ENCODE data around the gene CCDC7. TPM values are rescaled to one million over a fixed set of nuclear protein-coding genes. Genes with fewer than 3 reads are reported as not detected.

CCDC7 gene
- total RNA-seq, 1 experiment from 2014 or later, result 4.0 TPM

DNA sequence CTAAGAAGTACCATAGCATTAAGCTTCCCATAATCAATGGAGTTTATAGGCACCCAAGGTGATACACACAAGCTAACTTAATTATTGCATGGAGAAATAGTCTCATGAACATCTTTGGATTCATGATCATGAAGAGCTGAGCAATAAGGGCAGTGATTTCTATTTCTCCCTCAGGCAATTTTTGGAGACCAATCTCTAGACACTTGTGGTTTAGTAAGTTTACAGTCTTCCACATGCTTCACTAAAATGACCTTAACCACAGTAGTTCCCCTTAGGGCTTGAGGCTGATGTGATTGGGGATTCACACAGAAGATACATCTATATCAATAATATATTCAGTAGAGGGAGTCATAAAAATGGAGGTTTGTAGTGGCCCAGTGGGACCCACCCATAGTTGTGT lies 241.2 kb downstream of the CCDC7 start:
- DNase-seq (ENCODE audit: low read depth, low spot score), result no peak
- Histone ChIP-seq H3K27ac (ENCODE audit: low read depth, low read length) (no peak overlapping the region), H3K9ac (ENCODE audit: low read length) (no peak overlapping the region), H3K4me1 (ENCODE audit: control insufficient read depth in 1 of 2, insufficient read depth in 2 of 2, low read length in 2 of 2) (peaks cover 3 to 6% of the 10 kb centered on the region in 2 experiments; a peak in 1 of 4 replicates), H3K9me3 (ENCODE audit: control insufficient read depth in 1 of 2, insufficient read depth in 1 of 2, low read depth in 1 of 2, low read length in 2 of 2) (no peaks in the 10 kb centered on the region), H2AFZ (ENCODE audit: low read depth, low read length, poor library complexity, severe bottlenecking) (no peak overlapping the region), H4K20me1 (ENCODE audit: insufficient read depth) (no peaks in the 10 kb centered on the region), H3K79me2 (ENCODE audit: insufficient read depth, low read length) (no peaks in the 10 kb centered on the region), H3K36me3 (ENCODE audit: control insufficient read depth in 1 of 2, insufficient read depth in 2 of 2, low read length in 2 of 2) (no peaks in the 10 kb centered on the region), H3K4me2 (ENCODE audit: low read length) (no peak overlapping the region), H3K4me3 (replicated peaks in 1 of 2; ENCODE audit: low read depth in 1 of 2, low read length in 2 of 2) (no peak overlapping the region), H3K9me2 (ENCODE audit: insufficient read depth) (no peaks in the 10 kb centered on the region), H3K27me3 (ENCODE audit: insufficient read depth, low read length) (no peaks in the 10 kb centered on the region)
- TF ChIP-seq POLR2A (IDR thresholded peaks at IDR 0.05; ENCODE audit: borderline replicate concordance, extremely low read depth, insufficient read depth, insufficient read length) (no peak), TCF7L2 (IDR thresholded peaks at IDR 0.05; ENCODE audit: borderline replicate concordance, extremely low read depth, insufficient read depth, insufficient read length) (no peak), FOSL1 (IDR thresholded peaks at IDR 0.05; ENCODE audit: low read depth) (no peak), ZNF274 (IDR thresholded peaks at IDR 0.05; ENCODE audit: low read depth, low read length) (no peak), ELF1 (IDR thresholded peaks at IDR 0.05; ENCODE audit: borderline replicate concordance, low read depth) (no peak)
- TF ChIP-seq, protein P1, sequence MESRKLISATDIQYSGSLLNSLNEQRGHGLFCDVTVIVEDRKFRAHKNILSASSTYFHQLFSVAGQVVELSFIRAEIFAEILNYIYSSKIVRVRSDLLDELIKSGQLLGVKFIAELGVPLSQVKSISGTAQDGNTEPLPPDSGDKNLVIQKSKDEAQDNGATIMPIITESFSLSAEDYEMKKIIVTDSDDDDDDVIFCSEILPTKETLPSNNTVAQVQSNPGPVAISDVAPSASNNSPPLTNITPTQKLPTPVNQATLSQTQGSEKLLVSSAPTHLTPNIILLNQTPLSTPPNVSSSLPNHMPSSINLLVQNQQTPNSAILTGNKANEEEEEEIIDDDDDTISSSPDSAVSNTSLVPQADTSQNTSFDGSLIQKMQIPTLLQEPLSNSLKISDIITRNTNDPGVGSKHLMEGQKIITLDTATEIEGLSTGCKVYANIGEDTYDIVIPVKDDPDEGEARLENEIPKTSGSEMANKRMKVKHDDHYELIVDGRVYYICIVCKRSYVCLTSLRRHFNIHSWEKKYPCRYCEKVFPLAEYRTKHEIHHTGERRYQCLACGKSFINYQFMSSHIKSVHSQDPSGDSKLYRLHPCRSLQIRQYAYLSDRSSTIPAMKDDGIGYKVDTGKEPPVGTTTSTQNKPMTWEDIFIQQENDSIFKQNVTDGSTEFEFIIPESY (IDR thresholded peaks at IDR 0.05; ENCODE audit: extremely low read depth, insufficient replicate concordance, low read length), result no peak
- intact Hi-C loops (cut with micrococcal nuclease), result no loop called here
- ChIA-PET CTCF (no interaction called here), RAD21 (ENCODE audit: low non-redundant PET in 1 of 2, low total read pairs in 2 of 2, uncharacterized antibody in 2 of 2, unreplicated experiment in 2 of 2) (no interaction called here), POLR2A (no interaction called here)
- no TSS peak for BruUV-seq (replicated peaks)
- no peak for ATAC-seq

DNA sequence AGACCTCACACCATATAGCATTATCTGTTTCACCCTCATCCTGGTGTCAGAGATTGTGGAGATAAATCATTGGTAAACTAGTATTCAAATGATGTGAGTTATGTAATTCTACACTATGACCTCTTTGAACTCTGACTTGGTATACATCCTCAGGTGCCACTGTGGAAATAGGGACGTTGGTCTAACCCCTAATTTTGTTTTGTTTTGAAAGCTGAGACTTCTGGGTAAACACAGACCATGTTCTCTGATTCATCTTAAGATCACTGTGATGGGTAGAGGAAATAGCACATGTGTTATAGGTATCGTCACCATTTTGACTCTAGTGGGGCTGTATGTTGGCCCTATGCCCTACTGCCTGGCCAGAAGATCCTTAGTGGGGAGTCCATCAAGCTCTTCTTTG lies 241.6 kb downstream of the CCDC7 start:
- H4K20me1 ChIP-seq (ENCODE audit: insufficient read depth), result no peaks in the 10 kb centered on the region
- H3K4me1 ChIP-seq (ENCODE audit: control insufficient read depth in 1 of 2, insufficient read depth in 2 of 2, low read length in 2 of 2), result peaks cover 3 to 9% of the 10 kb centered on the region in 2 experiments; a peak in 1 of 4 replicates
- H3K79me2 ChIP-seq (ENCODE audit: insufficient read depth, low read length), result no peaks in the 10 kb centered on the region
- ATAC-seq (no peak), DNase-seq (ENCODE audit: low read depth, low spot score) (no peak)
- H3K27me3 ChIP-seq (ENCODE audit: insufficient read depth, low read length), result no peaks in the 10 kb centered on the region
- RAD21 ChIA-PET (ENCODE audit: low non-redundant PET in 1 of 2, low total read pairs in 2 of 2, uncharacterized antibody in 2 of 2, unreplicated experiment in 2 of 2), result no interaction called here
- no peak overlapping the region for H2AFZ ChIP-seq (ENCODE audit: low read depth, low read length, poor library complexity, severe bottlenecking)
- TF ChIP-seq, protein P2, sequence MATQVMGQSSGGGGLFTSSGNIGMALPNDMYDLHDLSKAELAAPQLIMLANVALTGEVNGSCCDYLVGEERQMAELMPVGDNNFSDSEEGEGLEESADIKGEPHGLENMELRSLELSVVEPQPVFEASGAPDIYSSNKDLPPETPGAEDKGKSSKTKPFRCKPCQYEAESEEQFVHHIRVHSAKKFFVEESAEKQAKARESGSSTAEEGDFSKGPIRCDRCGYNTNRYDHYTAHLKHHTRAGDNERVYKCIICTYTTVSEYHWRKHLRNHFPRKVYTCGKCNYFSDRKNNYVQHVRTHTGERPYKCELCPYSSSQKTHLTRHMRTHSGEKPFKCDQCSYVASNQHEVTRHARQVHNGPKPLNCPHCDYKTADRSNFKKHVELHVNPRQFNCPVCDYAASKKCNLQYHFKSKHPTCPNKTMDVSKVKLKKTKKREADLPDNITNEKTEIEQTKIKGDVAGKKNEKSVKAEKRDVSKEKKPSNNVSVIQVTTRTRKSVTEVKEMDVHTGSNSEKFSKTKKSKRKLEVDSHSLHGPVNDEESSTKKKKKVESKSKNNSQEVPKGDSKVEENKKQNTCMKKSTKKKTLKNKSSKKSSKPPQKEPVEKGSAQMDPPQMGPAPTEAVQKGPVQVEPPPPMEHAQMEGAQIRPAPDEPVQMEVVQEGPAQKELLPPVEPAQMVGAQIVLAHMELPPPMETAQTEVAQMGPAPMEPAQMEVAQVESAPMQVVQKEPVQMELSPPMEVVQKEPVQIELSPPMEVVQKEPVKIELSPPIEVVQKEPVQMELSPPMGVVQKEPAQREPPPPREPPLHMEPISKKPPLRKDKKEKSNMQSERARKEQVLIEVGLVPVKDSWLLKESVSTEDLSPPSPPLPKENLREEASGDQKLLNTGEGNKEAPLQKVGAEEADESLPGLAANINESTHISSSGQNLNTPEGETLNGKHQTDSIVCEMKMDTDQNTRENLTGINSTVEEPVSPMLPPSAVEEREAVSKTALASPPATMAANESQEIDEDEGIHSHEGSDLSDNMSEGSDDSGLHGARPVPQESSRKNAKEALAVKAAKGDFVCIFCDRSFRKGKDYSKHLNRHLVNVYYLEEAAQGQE (IDR thresholded peaks at IDR 0.05; ENCODE audit: low read depth), result no peak
- no peak overlapping the region for H3K9ac ChIP-seq (ENCODE audit: low read length)
- POLR2A ChIA-PET, result no interaction called here
- H3K9me2 ChIP-seq (ENCODE audit: insufficient read depth), result no peaks in the 10 kb centered on the region
- no TSS peak for BruUV-seq (replicated peaks)
- CTCF ChIA-PET, result no interaction called here
- H3K27ac ChIP-seq (ENCODE audit: low read depth, low read length), result no peak overlapping the region
- no peak overlapping the region for H3K4me2 ChIP-seq (ENCODE audit: low read length)
- H3K9me3 ChIP-seq (ENCODE audit: control insufficient read depth in 1 of 2, insufficient read depth in 1 of 2, low read depth in 1 of 2, low read length in 2 of 2), result no peaks in the 10 kb centered on the region
- H3K36me3 ChIP-seq (ENCODE audit: control insufficient read depth in 1 of 2, insufficient read depth in 2 of 2, low read length in 2 of 2), result no peaks in the 10 kb centered on the region
- H3K4me3 ChIP-seq (replicated peaks in 1 of 2; ENCODE audit: low read depth in 1 of 2, low read length in 2 of 2), result no peak overlapping the region
- intact Hi-C loops (cut with micrococcal nuclease), result no loop called here
